NCI-H460 (cell line): ENCODE results near the gene SLC25A45. TPM values are rescaled to one million over a fixed set of nuclear protein-coding genes. Genes with fewer than 3 reads are reported as not detected.
"Not testable (repeated sequence)": the region's sequence is repeated elsewhere in the genome, so short reads cannot be mapped to it uniquely, and the experiment has no call there.

ENCODE experiments used
- DNase-seq: peaks from one replicate; pipeline ENCODE4 v3.0.0-alpha.2; 2016; ENCODE audit warnings: low read depth; ENCODE audit errors: extremely low read depth
- total RNA-seq: library from RNA; depleted of rRNA; stranded (reverse); fragments of >200 nt; shearing (Covaris generic); gene quantifications from 2 replicates; pipeline ENCODE4 v1.2.3, GENCODE V29; 2014

The SLC25A45 gene
- total RNA-seq, 1 experiment from 2014 or later, result 2.0 TPM

GRCh38 chr11:65421794-65422632 lies 39.6 kb upstream of the SLC25A45 start:
- peak; percentile 90 for DNase-seq

DNA sequence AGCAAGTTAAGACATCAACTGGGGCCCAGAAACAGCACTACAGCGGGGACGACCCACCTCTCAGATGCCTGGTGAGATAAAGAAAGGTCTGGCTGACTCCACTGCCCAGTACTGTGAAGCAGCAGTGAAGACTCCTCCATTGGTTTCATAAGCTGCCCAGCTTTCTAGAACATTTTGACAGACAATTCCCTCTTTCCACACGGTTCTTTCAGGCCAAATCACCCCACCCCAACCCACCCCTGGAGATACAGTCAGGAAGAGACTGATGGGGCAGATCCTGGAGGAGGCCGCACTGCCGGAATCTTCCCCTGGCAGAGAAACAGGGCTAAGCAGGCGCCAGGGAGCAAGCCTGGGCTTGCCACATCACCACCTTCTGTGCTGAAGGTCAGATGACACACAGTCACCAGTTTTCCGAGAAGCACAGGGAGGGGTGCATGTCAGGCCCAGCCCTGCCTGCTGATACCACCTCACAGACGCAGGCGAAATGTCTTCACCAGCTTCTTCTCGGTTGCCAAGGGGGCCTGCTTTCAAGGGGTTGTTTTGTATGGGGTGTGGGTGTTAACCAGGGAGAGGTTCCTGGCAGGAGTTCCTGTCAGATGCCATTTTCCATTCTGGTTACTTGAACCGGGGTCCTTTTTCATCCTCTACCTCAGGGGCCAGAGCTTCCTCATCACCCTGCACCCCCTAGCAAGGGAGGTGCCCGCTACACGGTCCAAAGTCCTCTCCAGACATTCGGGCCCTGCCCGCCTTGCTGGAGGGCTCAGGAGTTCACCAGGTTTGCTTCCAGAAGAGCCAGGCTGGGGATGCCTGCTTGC lies 38.7 kb upstream of the SLC25A45 start:
- DNase-seq, result peak; percentile 94

- no peak for DNase-seq
These were observed 38.1 kb upstream of the SLC25A45 start for GRCh38 chr11:65420506-65420905.

- peak; percentile 90 for DNase-seq
These were observed 37.5 kb upstream of the SLC25A45 start for GRCh38 chr11:65419772-65420481.

DNA sequence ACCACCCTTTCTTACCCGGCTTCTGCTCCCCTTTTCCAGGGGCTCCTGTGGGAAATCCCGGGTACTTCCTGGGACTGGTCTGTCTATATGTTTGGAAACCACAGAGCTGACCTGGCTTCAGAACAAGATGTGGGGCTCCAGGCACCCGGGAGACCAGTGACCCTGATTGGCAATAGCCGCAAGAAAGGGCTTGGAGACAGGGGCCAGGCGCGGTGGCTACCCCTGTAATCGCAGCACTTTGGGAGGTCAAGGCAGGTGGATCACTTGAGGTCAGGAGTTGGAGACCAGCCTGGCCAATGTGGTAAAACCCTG lies 37.0 kb upstream of the SLC25A45 start:
- DNase-seq, result no peak

- DNase-seq, result peak; percentile 96
These were observed 36.4 kb upstream of the SLC25A45 start for GRCh38 chr11:65418681-65419459.

DNA sequence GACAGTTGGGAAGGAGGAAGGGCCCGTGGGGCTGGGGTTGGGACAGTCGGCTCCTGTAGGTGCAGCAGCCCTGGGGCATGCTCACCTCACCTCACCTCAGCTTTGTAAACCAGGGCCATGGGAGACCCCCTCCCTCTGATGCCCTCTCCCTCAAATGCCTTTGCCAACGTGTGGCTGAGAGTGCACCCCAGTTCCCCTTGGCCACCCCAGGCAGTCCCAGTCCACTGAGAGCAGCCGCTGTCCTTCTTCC lies 35.9 kb upstream of the SLC25A45 start:
- DNase-seq, result no peak

GRCh38 chr11:65417702-65418430 lies 35.4 kb upstream of the SLC25A45 start:
- no peak for DNase-seq

GRCh38 chr11:65416841-65417701 lies 34.6 kb upstream of the SLC25A45 start:
- DNase-seq, result no peak

GRCh38 chr11:65416341-65416824 lies 33.9 kb upstream of the SLC25A45 start:
- DNase-seq, result peak; percentile 77

- DNase-seq, result no peak
These were observed 33.3 kb upstream of the SLC25A45 start for GRCh38 chr11:65415499-65416340.

GRCh38 chr11:65414776-65415498 lies 32.5 kb upstream of the SLC25A45 start:
- DNase-seq, result no peak

- not testable (repeated sequence) for DNase-seq
These were observed 30.7 kb upstream of the SLC25A45 start for GRCh38 chr11:65413077-65413664.

DNA sequence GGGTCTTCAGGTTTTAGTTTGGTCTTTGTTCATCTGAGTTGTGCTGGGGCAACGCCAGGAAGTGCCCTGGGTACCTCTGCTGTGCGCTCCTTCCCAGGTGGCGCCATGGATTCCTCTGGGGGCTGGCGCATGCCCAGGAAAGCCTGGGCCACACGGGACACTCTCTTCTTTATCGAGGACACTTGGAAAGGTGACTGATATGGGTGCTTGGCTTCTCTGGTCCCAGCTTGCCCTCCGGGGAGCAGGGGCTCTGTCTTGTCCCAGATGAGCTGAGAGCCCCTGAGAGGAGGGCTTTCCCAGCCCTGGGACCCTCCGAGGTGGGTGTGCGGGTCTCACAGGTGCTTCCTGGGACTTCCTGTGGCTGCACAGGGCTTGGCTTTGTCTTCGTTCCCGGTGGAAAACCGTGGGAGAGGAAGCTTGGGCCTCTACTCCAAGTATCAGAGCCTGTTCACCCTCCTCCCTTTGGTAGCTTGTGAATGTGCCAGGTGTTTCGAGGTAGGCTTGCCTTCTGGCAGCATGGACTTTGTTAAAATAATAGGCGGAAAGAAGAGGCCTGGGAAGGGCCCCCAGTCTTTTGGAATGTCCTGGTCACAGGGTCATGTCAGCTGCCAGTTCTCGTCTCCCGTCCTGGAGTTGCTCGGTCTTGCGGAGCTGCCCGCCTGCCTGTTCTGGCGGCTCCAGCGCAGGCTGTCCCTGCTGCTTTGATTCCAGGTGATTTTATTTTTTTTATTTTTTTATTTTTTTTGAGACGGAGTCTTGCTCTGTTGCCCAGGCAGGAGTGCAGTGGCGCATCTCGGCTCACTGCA lies 30.0 kb upstream of the SLC25A45 start:
- DNase-seq, result no peak

GRCh38 chr11:65411681-65412070 lies 29.2 kb upstream of the SLC25A45 start:
- DNase-seq, result no peak
